IMR-90 (cell line): ENCODE results near the gene HOXD8. TPM values are rescaled to one million over a fixed set of nuclear protein-coding genes. Genes with fewer than 3 reads are reported as not detected.

Experiments
- BHLHE40 ChIP-seq: fragments of 150-350 bp; IDR thresholded peaks from 2 replicates; pipeline ENCODE4 v1.6.1; 2016; ENCODE audit warnings: mild to moderate bottlenecking, low read depth, low read length
- CEBPB ChIP-seq: IDR thresholded peaks from 2 replicates; pipeline ENCODE4 v1.6.1; 2012; ENCODE audit warnings: low read depth, low read length, improper control_type of control experiment
- CHD1 ChIP-seq: IDR thresholded peaks from 2 replicates; pipeline ENCODE4 v1.6.1; 2012; ENCODE audit warnings: low read depth, low read length, improper control_type of control experiment
- FOS ChIP-seq: fragments of 150-350 bp; IDR thresholded peaks from 2 replicates; pipeline ENCODE4 v1.6.1; 2016; ENCODE audit warnings: low read depth, low read length
- MAFK ChIP-seq: IDR thresholded peaks from 2 replicates; pipeline ENCODE4 v1.6.1; 2012; ENCODE audit warnings: low read depth, low read length, improper control_type of control experiment
- NFE2L2 ChIP-seq: fragments of 150-350 bp; IDR thresholded peaks from 2 replicates; pipeline ENCODE4 v1.6.1; 2016; ENCODE audit warnings: low read depth, mild to moderate bottlenecking, low read length
- POLR2A ChIP-seq: IDR thresholded peaks from 2 replicates; pipeline ENCODE4 v1.6.1; 2012; ENCODE audit warnings: mild to moderate bottlenecking, low read depth, low read length
- RCOR1 ChIP-seq: IDR thresholded peaks from 2 replicates; pipeline ENCODE4 v1.6.1; 2012; ENCODE audit warnings: mild to moderate bottlenecking, low read length, improper control_type of control experiment; ENCODE audit not compliant: insufficient replicate concordance
- polyA plus RNA-seq, 3 experiments: library from polyadenylated mRNA; depleted of rRNA; stranded (reverse); fragments of >200 nt; gene quantifications; 2 replicates each; pipeline ENCODE4 v1.2.3, GENCODE V29; 2012; ENCODE audit warnings: low replicate concordance in 1 of 3
- total RNA-seq: library from RNA; depleted of rRNA; stranded (reverse); fragments of >200 nt; gene quantifications from 2 replicates; pipeline ENCODE4 v1.2.3, GENCODE V29; 2012

Gene HOXD8
- total and polyA plus RNA-seq, 2 of the 4 experiments (the other 2 are of a cell fraction): not detected

- TF ChIP-seq CEBPB (no peak), POLR2A (no peak), BHLHE40 (no peak), MAFK (no peak), NFE2L2 (no peak), CHD1 (no peak), RCOR1 (no peak), FOS (no peak)
Measured at GRCh38 chr2:176096986-176097819, 32.3 kb upstream of the HOXD8 start (continued).
